Retinal pigment epithelial cell (primary cell): ENCODE measurements around the gene PDE5A.
"Not testable (repeated sequence)": the region's sequence is repeated elsewhere in the genome, so short reads cannot be mapped to it uniquely, and the experiment has no call there.

Experiments used
- DNase-seq: peaks from one replicate; pipeline ENCODE4 v3.0.0-alpha.2; 2010; ENCODE audit warnings: low read depth
- H3K4me3 ChIP-seq: 2 replicates; pipeline ENCODE4 v1.5.1; 2011; ENCODE audit warnings: mild to moderate bottlenecking, low read length, control low read depth, moderate library complexity
- CTCF ChIP-seq: conservative IDR thresholded peaks from 2 replicates; pipeline ENCODE4 v1.5.1; 2011; ENCODE audit warnings: low read depth, low read length, control low read depth, inconsistent platforms

PDE5A gene

GRCh38 chr4:119666653-119667091, 38.1 kb upstream of the PDE5A start:
- no peak for DNase-seq
- no peak for TF ChIP-seq CTCF

GRCh38 chr4:119665752-119666151, 37.1 kb upstream of the PDE5A start:
- no peak for DNase-seq
- no peak for TF ChIP-seq CTCF
- no peak overlapping the region for H3K4me3 ChIP-seq

More at GRCh38 chr4:119666653-119667091, 38.1 kb upstream of the PDE5A start:
- H3K4me3 ChIP-seq = no peak overlapping the region

GRCh38 chr4:119664168-119664907, 35.7 kb upstream of the PDE5A start:
- DNase-seq = no peak
- no peak overlapping the region for H3K4me3 ChIP-seq
- peak; percentile 8 for TF ChIP-seq CTCF

- DNase-seq = no peak
- no peak for TF ChIP-seq CTCF
- H3K4me3 ChIP-seq = no peak overlapping the region
Observed at GRCh38 chr4:119663160-119663788, 34.7 kb upstream of the PDE5A start.

DNA sequence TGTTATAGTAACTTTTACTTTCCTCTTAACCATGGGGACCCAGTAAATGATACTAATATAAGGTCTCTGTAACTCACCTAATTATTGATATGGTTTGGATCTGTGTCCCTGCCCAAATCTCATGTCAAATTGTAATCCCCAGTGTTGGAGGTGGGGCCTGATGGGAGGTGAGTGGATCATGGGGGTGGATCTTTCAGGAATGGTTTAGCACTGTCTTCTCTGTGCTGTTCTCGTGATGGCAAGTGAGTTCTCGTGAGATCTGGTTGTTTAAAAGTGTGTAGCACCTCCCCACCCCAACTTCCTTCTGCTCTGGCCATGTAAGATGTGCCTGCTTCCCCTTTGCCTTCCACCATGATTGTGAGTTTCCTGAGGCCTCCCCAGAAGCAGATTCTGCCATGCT, 34.0 kb upstream of the PDE5A start:
- DNase-seq, H3K4me3 ChIP-seq: not testable (repeated sequence)

DNA sequence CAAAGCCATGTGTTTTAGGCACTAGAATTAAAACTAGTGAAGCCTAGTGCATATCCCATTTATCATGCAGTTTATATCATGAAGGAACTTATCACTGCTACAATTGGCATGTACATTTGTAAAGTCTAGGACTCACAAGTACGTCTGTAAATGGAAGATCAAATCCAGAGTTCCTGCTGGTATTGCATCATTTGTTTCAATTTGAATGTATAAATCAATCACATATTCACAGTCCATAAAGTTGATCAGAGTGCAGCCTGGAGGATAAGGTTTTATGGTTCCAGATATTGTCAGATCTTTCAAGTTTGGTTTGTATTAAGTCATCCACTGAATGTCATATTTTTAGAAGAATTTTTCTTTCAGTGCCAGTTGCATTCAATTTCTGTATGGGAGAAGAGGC, 32.6 kb upstream of the PDE5A start:
- TF ChIP-seq CTCF = no peak
- DNase-seq = no peak

DNA sequence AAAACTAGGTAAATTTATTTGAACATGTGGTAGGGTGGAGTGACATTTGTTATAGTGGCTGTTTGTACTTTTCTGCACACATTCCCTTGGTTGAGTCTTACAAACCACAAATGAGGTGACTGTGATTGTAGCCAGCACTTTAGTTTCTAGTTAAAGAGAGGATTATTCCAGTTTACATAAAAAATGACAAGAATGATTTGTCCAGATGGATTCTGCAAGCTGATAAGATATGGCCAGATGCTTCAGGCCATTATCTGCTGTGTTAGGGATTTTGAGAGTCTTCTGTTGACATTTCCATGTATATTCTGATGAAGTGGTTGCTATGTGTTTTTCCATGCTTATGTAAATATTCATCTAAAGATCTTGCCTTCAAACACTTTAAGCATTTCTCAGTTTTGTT, 31.0 kb upstream of the PDE5A start:
- no peak for TF ChIP-seq CTCF
- DNase-seq = peak; percentile 27

More for the DNA sequence above, 32.6 kb upstream of the PDE5A start:
- H3K4me3 ChIP-seq = no peak overlapping the region

More for the DNA sequence above, 31.0 kb upstream of the PDE5A start:
- H3K4me3 ChIP-seq = no peak overlapping the region
